Ureter (tissue), 1 donor: ENCODE results near the gene TMEM154. TPM values are rescaled to one million over a fixed set of nuclear protein-coding genes. Genes with fewer than 3 reads are reported as not detected.

Source experiments
- DNase-seq: peaks from one replicate; pipeline ENCODE4 v3.0.0-alpha.2; 2020; ENCODE audit warnings: low spot score
- total RNA-seq: library from RNA; stranded (reverse); gene quantifications from one replicate; pipeline ENCODE4 v1.2.4, GENCODE V29; 2023
- donor health status: DM: yes; HTN: yes; CAD: no.

Gene TMEM154
- total RNA-seq, 1 donor from 2014 or later: 86.5 TPM

DNA sequence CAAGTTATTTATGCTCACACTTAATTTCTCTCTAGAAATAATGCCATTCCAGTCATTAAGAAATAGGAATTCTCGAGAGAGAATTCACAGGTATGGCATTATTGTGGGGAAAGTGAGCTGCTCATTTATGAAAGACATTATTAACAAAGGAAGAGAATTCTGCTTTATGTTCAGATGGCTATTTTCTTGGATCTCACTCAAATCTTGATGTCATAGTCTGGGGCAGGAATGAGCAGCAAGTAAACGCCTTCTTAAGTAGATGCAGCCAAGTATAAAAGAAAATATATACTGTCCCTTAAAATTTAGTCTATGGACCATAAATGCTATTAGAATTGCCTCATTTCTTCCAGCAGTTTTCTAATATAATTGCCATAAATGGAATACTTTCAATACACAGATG is 85.7 kb downstream of the TMEM154 start:
- no peak for DNase-seq

DNA sequence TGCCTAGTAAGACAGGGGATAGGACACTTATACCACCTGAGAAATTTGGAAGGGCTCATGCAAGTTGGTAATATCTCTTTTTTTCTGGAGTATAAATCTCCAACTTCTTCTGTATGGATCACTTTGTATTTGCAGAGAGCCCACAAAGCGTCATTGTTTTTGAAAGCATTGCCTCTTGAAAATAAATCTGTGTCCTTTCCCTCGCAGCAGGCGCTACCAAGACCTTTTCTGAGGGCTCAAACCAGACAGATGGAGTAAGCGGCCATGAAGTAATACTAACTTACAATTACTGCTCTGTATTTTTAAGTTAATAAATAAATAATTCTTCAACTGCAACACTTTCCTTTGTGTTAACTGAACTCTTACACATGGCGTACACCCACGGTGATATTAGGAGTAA is 87.9 kb downstream of the TMEM154 start:
- no peak for DNase-seq

DNA sequence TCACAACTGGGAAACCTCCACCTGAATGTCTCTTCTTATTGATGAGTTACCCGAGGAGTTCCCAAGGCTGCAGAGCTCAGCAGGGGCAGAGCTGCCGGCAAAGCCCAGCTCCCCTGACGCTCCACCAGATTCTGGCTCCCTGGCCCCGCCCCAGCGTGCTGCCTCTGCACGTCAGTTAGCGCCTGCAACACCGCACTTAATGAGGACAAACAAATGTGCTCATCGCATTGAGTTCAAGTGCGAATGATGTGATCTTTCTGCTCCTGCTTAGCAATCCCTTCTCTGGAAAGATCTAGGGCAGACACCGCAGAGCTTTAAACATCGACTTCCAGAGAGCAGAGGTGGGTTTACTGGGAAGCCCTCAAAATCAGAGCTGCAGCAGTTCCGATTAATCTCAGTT is 88.4 kb downstream of the TMEM154 start:
- no peak for DNase-seq

GRCh38 chr4:152590179-152591031 is 89.4 kb downstream of the TMEM154 start:
- no peak for DNase-seq

- DNase-seq: no peak
Measured at GRCh38 chr4:152588869-152589268, 90.9 kb downstream of the TMEM154 start.

- no peak for DNase-seq
Measured at GRCh38 chr4:152587127-152587526, 92.7 kb downstream of the TMEM154 start.

DNA sequence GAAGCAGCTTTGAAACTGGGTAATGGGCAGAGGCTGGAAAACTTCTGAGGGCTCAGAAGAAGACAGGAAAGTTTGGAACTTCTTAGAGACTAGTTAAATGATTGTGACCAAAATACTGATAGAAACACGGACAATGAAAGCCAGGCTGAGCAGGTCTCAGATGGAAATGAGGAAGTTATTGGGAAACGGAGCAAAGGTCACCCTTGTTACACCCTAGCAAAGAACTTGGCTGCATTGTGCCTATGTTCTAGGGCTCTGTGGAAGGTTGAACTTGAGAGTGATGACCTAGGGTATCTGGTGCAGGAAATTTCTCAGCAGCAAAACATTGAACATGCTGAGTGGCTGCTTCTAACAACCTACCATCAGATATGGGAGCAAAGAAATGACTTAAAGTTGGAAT is 93.1 kb downstream of the TMEM154 start:
- DNase-seq: no peak

GRCh38 chr4:152585023-152585441 is 94.8 kb downstream of the TMEM154 start:
- no peak for DNase-seq

GRCh38 chr4:152581536-152582160 is 98.1 kb downstream of the TMEM154 start:
- DNase-seq: no peak

DNA sequence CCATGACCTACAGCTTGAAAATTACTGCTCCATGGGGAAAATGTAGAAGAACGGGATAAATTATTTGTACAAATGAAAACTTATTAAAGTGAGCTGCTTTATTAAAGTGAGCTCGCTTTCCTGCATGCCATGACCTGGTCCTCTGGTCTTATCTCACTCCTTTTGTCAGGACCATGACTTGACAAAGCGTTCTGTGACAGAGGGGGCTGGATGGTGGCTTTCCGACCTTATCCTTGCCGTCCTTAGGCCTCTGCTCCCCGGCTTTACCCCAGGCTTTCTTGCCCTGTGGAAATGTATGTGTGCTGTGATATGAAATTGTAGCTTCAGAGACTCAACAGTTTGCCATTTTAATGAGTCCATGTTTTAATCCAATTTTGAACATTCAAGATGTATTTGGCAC is 99.9 kb downstream of the TMEM154 start:
- DNase-seq: no peak

GRCh38 chr4:152579107-152579764 is 100.6 kb downstream of the TMEM154 start:
- no peak for DNase-seq

- DNase-seq: no peak
Measured at GRCh38 chr4:152578670-152579069, 101.1 kb downstream of the TMEM154 start.

GRCh38 chr4:152577708-152578396 is 101.9 kb downstream of the TMEM154 start:
- DNase-seq: no peak

GRCh38 chr4:152575533-152575932 is 104.3 kb downstream of the TMEM154 start:
- DNase-seq: no peak

DNA sequence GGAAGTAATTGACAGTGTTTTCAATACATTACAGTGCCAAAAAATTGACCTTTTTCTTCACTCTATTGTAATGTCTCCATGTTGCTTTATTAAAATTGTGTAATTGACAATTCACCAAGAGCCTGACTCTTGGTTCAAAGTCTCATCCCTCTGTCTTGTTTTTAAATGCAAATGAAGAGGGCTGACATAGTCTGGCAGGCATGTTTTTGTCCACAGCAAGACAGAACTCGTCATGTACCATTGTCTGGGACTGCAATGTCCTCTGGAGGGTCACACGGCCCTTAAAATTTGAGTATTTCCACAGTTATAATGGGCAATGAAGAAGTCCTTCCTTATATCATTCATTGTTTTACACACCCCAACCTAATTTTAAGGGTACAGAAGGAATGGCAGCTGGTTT is 105.9 kb downstream of the TMEM154 start:
- DNase-seq: no peak

DNA sequence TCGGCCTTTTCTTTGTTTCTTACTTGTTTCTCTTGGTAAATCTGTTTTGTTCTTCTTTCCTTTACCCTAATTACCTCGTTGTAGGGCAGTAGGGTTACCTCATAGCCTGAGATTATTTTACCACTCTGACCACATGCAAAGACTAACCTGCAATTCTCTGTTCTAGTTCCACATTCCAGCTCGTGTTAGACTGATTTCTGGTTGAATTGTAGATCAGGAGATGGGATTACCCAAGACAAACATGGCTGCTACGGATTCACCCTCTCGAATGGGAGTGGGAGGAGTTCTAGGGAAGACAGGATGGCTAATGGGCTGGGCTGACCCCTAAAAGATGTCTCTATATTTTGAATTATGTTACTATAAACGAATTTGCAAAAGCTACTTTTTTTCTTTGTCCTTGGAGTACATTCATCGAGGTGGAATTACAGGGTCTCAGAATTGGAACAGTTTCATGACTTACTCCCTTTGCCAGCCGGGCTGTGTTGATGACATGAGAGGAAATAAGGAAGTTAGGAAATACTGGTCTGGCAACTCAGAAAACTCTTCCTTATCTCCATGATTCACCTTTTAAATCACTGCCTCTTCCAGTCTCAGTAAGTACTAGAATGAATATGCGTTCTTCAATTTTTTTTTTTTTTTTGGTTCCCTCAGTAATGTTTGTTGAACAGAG is 107.2 kb downstream of the TMEM154 start:
- no peak for DNase-seq

- DNase-seq: no peak
Measured at GRCh38 chr4:152571770-152572169, 108.0 kb downstream of the TMEM154 start.

DNA sequence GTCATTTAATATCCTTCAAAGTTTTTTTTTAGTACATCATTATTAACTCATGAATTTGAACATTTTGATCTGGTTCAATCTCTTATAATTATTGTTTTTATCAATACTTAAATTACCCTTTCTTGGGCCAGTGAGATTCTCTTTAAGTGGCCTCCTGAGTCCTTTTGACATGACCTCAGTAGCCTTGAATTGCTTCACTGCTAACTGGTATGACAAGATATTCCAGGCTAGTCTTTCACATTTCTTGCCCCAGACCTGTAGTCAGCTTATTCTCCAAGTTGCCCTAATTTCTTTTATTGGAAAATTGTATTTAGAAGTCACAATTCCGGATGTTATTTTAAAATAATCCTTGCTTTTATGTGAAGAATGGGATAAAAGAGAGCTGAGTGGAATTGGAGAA is 108.5 kb downstream of the TMEM154 start:
- DNase-seq: no peak
